WTC11 (cell line): Measurements from ENCODE around the gene TTLL11.

Experiments used
- NFYB ChIP-seq: sonication (generic); formaldehyde crosslinking; conservative IDR thresholded peaks from 2 replicates; pipeline ENCODE4 v1.8.0; 2022; ENCODE audit warnings: low read depth, missing genetic modification reagents
- TF ChIP-seq, protein P1 (sequence below): fragments of 200-600 bp; IDR thresholded peaks from 2 replicates; pipeline ENCODE4 v1.8.0; 2022; ENCODE audit warnings: antibody characterized with exemption
- TF ChIP-seq, protein P2 (sequence below): sonication (generic); formaldehyde crosslinking; conservative IDR thresholded peaks from 2 replicates; pipeline ENCODE4 v1.8.1; 2022; ENCODE audit warnings: mild to moderate bottlenecking, missing genetic modification reagents

DNA sequence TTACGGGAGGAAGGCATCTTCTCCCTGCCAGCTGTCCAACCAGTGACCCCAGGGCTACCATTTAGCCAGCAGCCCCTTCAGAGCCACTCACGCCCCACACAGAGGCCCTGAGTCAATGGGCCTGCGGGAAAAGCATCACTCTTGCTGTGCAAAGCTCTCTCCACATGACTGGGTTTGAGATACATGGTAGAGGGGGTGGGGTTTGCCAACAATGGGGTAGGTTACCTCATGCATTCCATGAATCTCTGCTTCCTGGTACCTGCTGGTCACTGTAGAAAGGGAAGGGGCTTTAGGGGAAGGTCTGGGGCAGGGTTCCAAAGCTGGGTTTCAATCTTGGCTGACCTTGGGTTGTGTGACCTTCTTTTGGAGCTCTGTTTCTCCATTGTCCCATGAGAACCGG, 22.9 kb upstream of the TTLL11 start:
- TF ChIP-seq, protein P1, sequence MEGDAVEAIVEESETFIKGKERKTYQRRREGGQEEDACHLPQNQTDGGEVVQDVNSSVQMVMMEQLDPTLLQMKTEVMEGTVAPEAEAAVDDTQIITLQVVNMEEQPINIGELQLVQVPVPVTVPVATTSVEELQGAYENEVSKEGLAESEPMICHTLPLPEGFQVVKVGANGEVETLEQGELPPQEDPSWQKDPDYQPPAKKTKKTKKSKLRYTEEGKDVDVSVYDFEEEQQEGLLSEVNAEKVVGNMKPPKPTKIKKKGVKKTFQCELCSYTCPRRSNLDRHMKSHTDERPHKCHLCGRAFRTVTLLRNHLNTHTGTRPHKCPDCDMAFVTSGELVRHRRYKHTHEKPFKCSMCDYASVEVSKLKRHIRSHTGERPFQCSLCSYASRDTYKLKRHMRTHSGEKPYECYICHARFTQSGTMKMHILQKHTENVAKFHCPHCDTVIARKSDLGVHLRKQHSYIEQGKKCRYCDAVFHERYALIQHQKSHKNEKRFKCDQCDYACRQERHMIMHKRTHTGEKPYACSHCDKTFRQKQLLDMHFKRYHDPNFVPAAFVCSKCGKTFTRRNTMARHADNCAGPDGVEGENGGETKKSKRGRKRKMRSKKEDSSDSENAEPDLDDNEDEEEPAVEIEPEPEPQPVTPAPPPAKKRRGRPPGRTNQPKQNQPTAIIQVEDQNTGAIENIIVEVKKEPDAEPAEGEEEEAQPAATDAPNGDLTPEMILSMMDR = no peak
- TF ChIP-seq, protein P2, sequence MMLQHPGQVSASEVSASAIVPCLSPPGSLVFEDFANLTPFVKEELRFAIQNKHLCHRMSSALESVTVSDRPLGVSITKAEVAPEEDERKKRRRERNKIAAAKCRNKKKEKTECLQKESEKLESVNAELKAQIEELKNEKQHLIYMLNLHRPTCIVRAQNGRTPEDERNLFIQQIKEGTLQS = no peak
- TF ChIP-seq NFYB = no peak
